Keratinocyte (primary cell): ENCODE measurements around the gene FGF12. TPM values are rescaled to one million over a fixed set of nuclear protein-coding genes. Genes with fewer than 3 reads are reported as not detected.

Experiments used
- DNase-seq: peaks from one replicate; pipeline ENCODE4 v3.0.0-alpha.2; 2011; ENCODE audit warnings: low read depth, missing footprints, low spot score
- FAIRE-seq: peaks from 2 replicates; lab custom pipeline; 2011; peaks lifted over from hg19 to GRCh38; lab: Jason Lieb, UNC
- H2AFZ ChIP-seq: 2 replicates; pipeline ENCODE4 v1.6.0; 2012; ENCODE audit warnings: low read length, control low read depth, inconsistent platforms; ENCODE audit not compliant: control insufficient read depth
- H3K27ac ChIP-seq: 2 replicates; pipeline ENCODE4 v1.5.1; 2011; ENCODE audit warnings: low read length; ENCODE audit not compliant: control insufficient read depth, insufficient read depth
- H3K27me3 ChIP-seq: 3 replicates; pipeline ENCODE4 v1.6.0; 2011; ENCODE audit warnings: low read length; ENCODE audit not compliant: control insufficient read depth, insufficient read depth; ENCODE audit errors: extremely low read depth
- H3K36me3 ChIP-seq, 2 experiments: 2 replicates in 1 of 2; 3 replicates in 1 of 2; pipeline ENCODE4 v1.5.1; 2011; ENCODE audit warnings: low read length in 2 of 2, mild to moderate bottlenecking in 1 of 2; ENCODE audit not compliant: control insufficient read depth in 2 of 2, insufficient read depth in 2 of 2; ENCODE audit errors: extremely low read depth in 1 of 2
- H3K4me1 ChIP-seq: 3 replicates; pipeline ENCODE4 v1.5.1; 2011; ENCODE audit warnings: low read length; ENCODE audit not compliant: control insufficient read depth, insufficient read depth; ENCODE audit errors: extremely low read depth
- H3K4me2 ChIP-seq: 3 replicates; pipeline ENCODE4 v1.6.0; 2011; ENCODE audit warnings: low read depth, low read length; ENCODE audit not compliant: control insufficient read depth, insufficient read depth; ENCODE audit errors: extremely low read depth
- H3K4me3 ChIP-seq, 3 experiments: fragments of 200-600 bp in 1 of 3; sonication (generic) in 1 of 3; 2 replicates in 2 of 3; 3 replicates in 1 of 3; pipeline ENCODE4 v1.5.1; 2011 to 2016; ENCODE audit warnings: low read length in 3 of 3, mild to moderate bottlenecking in 3 of 3, control low read depth in 2 of 3, inconsistent platforms in 1 of 3, low read depth in 1 of 3, mixed read lengths in 1 of 3, mixed run types in 1 of 3, moderate library complexity in 1 of 3; ENCODE audit not compliant: control insufficient read depth in 2 of 3, insufficient read depth in 2 of 3; ENCODE audit errors: extremely low read depth in 1 of 3
- H3K79me2 ChIP-seq: 2 replicates; pipeline ENCODE4 v1.6.0; 2012; ENCODE audit warnings: low read length; ENCODE audit not compliant: control insufficient read depth, insufficient read depth
- H3K9ac ChIP-seq: 3 replicates; pipeline ENCODE4 v1.6.0; 2011; ENCODE audit warnings: low read length; ENCODE audit not compliant: control insufficient read depth, insufficient read depth; ENCODE audit errors: extremely low read depth
- H3K9me1 ChIP-seq: 3 replicates; pipeline ENCODE4 v1.6.0; 2011; ENCODE audit warnings: low read length; ENCODE audit not compliant: control insufficient read depth, insufficient read depth; ENCODE audit errors: extremely low read depth
- H3K9me3 ChIP-seq: 2 replicates; pipeline ENCODE4 v1.5.1; 2012; ENCODE audit warnings: low read depth, low read length; ENCODE audit not compliant: control insufficient read depth
- H4K20me1 ChIP-seq: 3 replicates; pipeline ENCODE4 v1.6.0; 2011; ENCODE audit warnings: low read length; ENCODE audit not compliant: control insufficient read depth, insufficient read depth; ENCODE audit errors: extremely low read depth
- CTCF ChIP-seq, 3 experiments: IDR thresholded peaks in 1 of 3; conservative IDR thresholded peaks in 1 of 3; optimal IDR thresholded peaks in 1 of 3; 2 replicates in 2 of 3; 3 replicates in 1 of 3; pipeline versions ENCODE3 to v1.5.1; 2011; ENCODE audit warnings: low read length in 3 of 3, mild to moderate bottlenecking in 3 of 3, moderate library complexity in 2 of 3, control low read depth in 1 of 3, inconsistent platforms in 1 of 3; ENCODE audit not compliant: insufficient read depth in 2 of 3; ENCODE audit errors: extremely low read depth in 1 of 3
- EZH2 ChIP-seq: IDR thresholded peaks from one replicate; pipeline ENCODE4 v1.6.1; 2012; ENCODE audit warnings: inconsistent platforms, mild to moderate bottlenecking, low read length, moderate library complexity
- dilution Hi-C: fragments of 300-500 bp; cut with MboI; formaldehyde crosslinking; loops from one replicate; pipeline ENCODE4 v1.7.0; 2020; ENCODE audit warnings: low sequenced_read_pairs; ENCODE audit not compliant: extremely low pct_ligation_motif_present
- polyA plus RNA-seq, 5 experiments: library from polyadenylated mRNA; depleted of rRNA in 3 of 5; stranded (reverse) in 3 of 5; stranded (forward) in 1 of 5; unstranded in 1 of 5; fragments of >200 nt; gene quantifications; 1 replicate in 1 of 5; 2 replicates in 3 of 5; 3 replicates in 1 of 5; pipeline versions ENCODE4 v1.2.1 to v1.2.3, GENCODE V29; 2011 to 2012; ENCODE audit warnings: missing spikeins in 2 of 5, low read depth in 1 of 5, low replicate concordance in 1 of 5

The FGF12 gene
- polyA plus RNA-seq, 1 donor (not counting 4 experiments of a cell fraction or from before 2014, with no cell fraction given) = 4.1 TPM

- DNase-seq (no peak), FAIRE-seq (no peak)
- Histone ChIP-seq H4K20me1 (no peaks in the 10 kb centered on the region), H3K9me3 (no peaks in the 10 kb centered on the region), H3K79me2 (no peaks in the 10 kb centered on the region), H3K27ac (no peak overlapping the region), H3K4me3 (no peak overlapping the region), H3K36me3 (no peaks in the 10 kb centered on the region), H3K4me2 (no peak overlapping the region), H2AFZ (no peak overlapping the region), H3K9ac (no peak overlapping the region), H3K27me3 (no peaks in the 10 kb centered on the region), H3K4me1 (no peaks in the 10 kb centered on the region), H3K9me1 (no peaks in the 10 kb centered on the region)
- dilution Hi-C loops = no loop called here
- TF ChIP-seq EZH2 (no peak), CTCF (optimal IDR thresholded peaks at IDR 0.05 in 1 of 3, IDR thresholded peaks at IDR 0.05 in 1 of 3, conservative IDR thresholded peaks at IDR 0.05 in 1 of 3; ENCODE audit: extremely low read depth in 1 of 3, insufficient read depth in 2 of 3, low read length in 3 of 3) (no peak)
These were observed 442.8 kb downstream of the FGF12 start for GRCh38 chr3:192284443-192285072.

GRCh38 chr3:192281207-192281880, 446.0 kb downstream of the FGF12 start:
- Histone ChIP-seq H3K4me1 (no peaks in the 10 kb centered on the region), H3K9ac (no peak overlapping the region), H3K4me3 (no peak overlapping the region), H3K27ac (no peak overlapping the region), H3K9me3 (no peaks in the 10 kb centered on the region), H3K27me3 (no peaks in the 10 kb centered on the region), H4K20me1 (no peaks in the 10 kb centered on the region), H3K36me3 (no peaks in the 10 kb centered on the region), H3K79me2 (no peaks in the 10 kb centered on the region), H3K4me2 (no peak overlapping the region), H3K9me1 (no peaks in the 10 kb centered on the region), H2AFZ (no peak overlapping the region)
- TF ChIP-seq CTCF (optimal IDR thresholded peaks at IDR 0.05 in 1 of 3, IDR thresholded peaks at IDR 0.05 in 1 of 3, conservative IDR thresholded peaks at IDR 0.05 in 1 of 3; ENCODE audit: extremely low read depth in 1 of 3, insufficient read depth in 2 of 3, low read length in 3 of 3) = no peak
- no peak for TF ChIP-seq EZH2
- no peak for DNase-seq
- FAIRE-seq = no peak
- dilution Hi-C loops = no loop called here
